Measurements from ENCODE around the gene LRMDA.

Gene LRMDA

GRCh38 chr10:75948583-75948982 lies 517.2 kb downstream of the LRMDA start:
- H3K4me3 ChIP-seq (ENCODE audit: low read length), result no peak overlapping the region
- H3K27ac ChIP-seq (ENCODE audit: low read length), result no peak overlapping the region
- no peaks in the 10 kb centered on the region for H3K4me1 ChIP-seq (ENCODE audit: control insufficient read depth, low read depth, low read length)
- no peaks in the 10 kb centered on the region for H3K27me3 ChIP-seq (ENCODE audit: control insufficient read depth, insufficient read depth, low read length)
- no peaks in the 10 kb centered on the region for H3K9me3 ChIP-seq (ENCODE audit: control insufficient read depth, low read depth, low read length)
- H3K36me3 ChIP-seq (ENCODE audit: control insufficient read depth, low read depth, low read length), result no peaks in the 10 kb centered on the region
- no peak overlapping the region for H3K9ac ChIP-seq (ENCODE audit: low read length)

GRCh38 chr10:75950307-75950706 lies 518.9 kb downstream of the LRMDA start:
- H3K27me3 ChIP-seq (ENCODE audit: control insufficient read depth, insufficient read depth, low read length), result no peaks in the 10 kb centered on the region
- H3K4me1 ChIP-seq (ENCODE audit: control insufficient read depth, low read depth, low read length), result no peaks in the 10 kb centered on the region
- no peak overlapping the region for H3K27ac ChIP-seq (ENCODE audit: low read length)
- no peaks in the 10 kb centered on the region for H3K9me3 ChIP-seq (ENCODE audit: control insufficient read depth, low read depth, low read length)
- H3K4me3 ChIP-seq (ENCODE audit: low read length), result no peak overlapping the region
- no peaks in the 10 kb centered on the region for H3K36me3 ChIP-seq (ENCODE audit: control insufficient read depth, low read depth, low read length)
- no peak overlapping the region for H3K9ac ChIP-seq (ENCODE audit: low read length)

GRCh38 chr10:75950997-75951589 lies 519.7 kb downstream of the LRMDA start:
- H3K27ac ChIP-seq (ENCODE audit: low read length), result no peak overlapping the region
- no peak overlapping the region for H3K4me3 ChIP-seq (ENCODE audit: low read length)
- H3K4me1 ChIP-seq (ENCODE audit: control insufficient read depth, low read depth, low read length), result no peaks in the 10 kb centered on the region
- no peak overlapping the region for H3K9ac ChIP-seq (ENCODE audit: low read length)
- no peaks in the 10 kb centered on the region for H3K9me3 ChIP-seq (ENCODE audit: control insufficient read depth, low read depth, low read length)
- H3K27me3 ChIP-seq (ENCODE audit: control insufficient read depth, insufficient read depth, low read length), result no peaks in the 10 kb centered on the region
- no peaks in the 10 kb centered on the region for H3K36me3 ChIP-seq (ENCODE audit: control insufficient read depth, low read depth, low read length)

- Histone ChIP-seq H3K27ac (ENCODE audit: low read length) (no peak overlapping the region), H3K27me3 (ENCODE audit: control insufficient read depth, insufficient read depth, low read length) (no peaks in the 10 kb centered on the region), H3K9ac (ENCODE audit: low read length) (no peak overlapping the region)
These were observed 520.2 kb downstream of the LRMDA start for GRCh38 chr10:75951627-75952026.

GRCh38 chr10:75952093-75952492 lies 520.7 kb downstream of the LRMDA start:
- H3K4me3 ChIP-seq (ENCODE audit: low read length), result no peak overlapping the region
- H3K27ac ChIP-seq (ENCODE audit: low read length), result no peak overlapping the region
- no peak overlapping the region for H3K9ac ChIP-seq (ENCODE audit: low read length)
- H3K27me3 ChIP-seq (ENCODE audit: control insufficient read depth, insufficient read depth, low read length), result no peaks in the 10 kb centered on the region
- no peaks in the 10 kb centered on the region for H3K4me1 ChIP-seq (ENCODE audit: control insufficient read depth, low read depth, low read length)
- H3K36me3 ChIP-seq (ENCODE audit: control insufficient read depth, low read depth, low read length), result no peaks in the 10 kb centered on the region
- no peaks in the 10 kb centered on the region for H3K9me3 ChIP-seq (ENCODE audit: control insufficient read depth, low read depth, low read length)

More at GRCh38 chr10:75951627-75952026, 520.2 kb downstream of the LRMDA start:
- H3K4me1 ChIP-seq (ENCODE audit: control insufficient read depth, low read depth, low read length), result no peaks in the 10 kb centered on the region
- no peak overlapping the region for H3K4me3 ChIP-seq (ENCODE audit: low read length)
- no peaks in the 10 kb centered on the region for H3K9me3 ChIP-seq (ENCODE audit: control insufficient read depth, low read depth, low read length)
- H3K36me3 ChIP-seq (ENCODE audit: control insufficient read depth, low read depth, low read length), result no peaks in the 10 kb centered on the region

GRCh38 chr10:75954486-75954885 lies 523.1 kb downstream of the LRMDA start:
- no peaks in the 10 kb centered on the region for H3K27me3 ChIP-seq (ENCODE audit: control insufficient read depth, insufficient read depth, low read length)
- no peaks in the 10 kb centered on the region for H3K4me1 ChIP-seq (ENCODE audit: control insufficient read depth, low read depth, low read length)
- H3K4me3 ChIP-seq (ENCODE audit: low read length), result no peak overlapping the region
- no peak overlapping the region for H3K27ac ChIP-seq (ENCODE audit: low read length)
- no peak overlapping the region for H3K9ac ChIP-seq (ENCODE audit: low read length)
- no peaks in the 10 kb centered on the region for H3K36me3 ChIP-seq (ENCODE audit: control insufficient read depth, low read depth, low read length)
- H3K9me3 ChIP-seq (ENCODE audit: control insufficient read depth, low read depth, low read length), result no peaks in the 10 kb centered on the region

- Histone ChIP-seq H3K27me3 (ENCODE audit: control insufficient read depth, insufficient read depth, low read length) (no peaks in the 10 kb centered on the region), H3K27ac (ENCODE audit: low read length) (no peak overlapping the region), H3K4me1 (ENCODE audit: control insufficient read depth, low read depth, low read length) (no peaks in the 10 kb centered on the region), H3K4me3 (ENCODE audit: low read length) (no peak overlapping the region), H3K9ac (ENCODE audit: low read length) (no peak overlapping the region), H3K9me3 (ENCODE audit: control insufficient read depth, low read depth, low read length) (no peaks in the 10 kb centered on the region), H3K36me3 (ENCODE audit: control insufficient read depth, low read depth, low read length) (no peaks in the 10 kb centered on the region)
These were observed 524.6 kb downstream of the LRMDA start for GRCh38 chr10:75955973-75956502.

- H3K9ac ChIP-seq (ENCODE audit: low read length), result no peak overlapping the region
- H3K9me3 ChIP-seq (ENCODE audit: control insufficient read depth, low read depth, low read length), result no peaks in the 10 kb centered on the region
- H3K27ac ChIP-seq (ENCODE audit: low read length), result no peak overlapping the region
- H3K27me3 ChIP-seq (ENCODE audit: control insufficient read depth, insufficient read depth, low read length), result no peaks in the 10 kb centered on the region
- H3K4me3 ChIP-seq (ENCODE audit: low read length), result no peak overlapping the region
- H3K4me1 ChIP-seq (ENCODE audit: control insufficient read depth, low read depth, low read length), result no peaks in the 10 kb centered on the region
- H3K36me3 ChIP-seq (ENCODE audit: control insufficient read depth, low read depth, low read length), result no peaks in the 10 kb centered on the region
These were observed 525.2 kb downstream of the LRMDA start for GRCh38 chr10:75956624-75957023.

GRCh38 chr10:75957314-75958120 lies 526.1 kb downstream of the LRMDA start:
- Histone ChIP-seq H3K9me3 (ENCODE audit: control insufficient read depth, low read depth, low read length) (no peaks in the 10 kb centered on the region), H3K9ac (ENCODE audit: low read length) (no peak overlapping the region), H3K36me3 (ENCODE audit: control insufficient read depth, low read depth, low read length) (no peaks in the 10 kb centered on the region), H3K27ac (ENCODE audit: low read length) (no peak overlapping the region), H3K4me3 (ENCODE audit: low read length) (no peak overlapping the region), H3K4me1 (ENCODE audit: control insufficient read depth, low read depth, low read length) (no peaks in the 10 kb centered on the region), H3K27me3 (ENCODE audit: control insufficient read depth, insufficient read depth, low read length) (no peaks in the 10 kb centered on the region)

GRCh38 chr10:75959209-75959608 lies 527.8 kb downstream of the LRMDA start:
- Histone ChIP-seq H3K36me3 (ENCODE audit: control insufficient read depth, low read depth, low read length) (no peaks in the 10 kb centered on the region), H3K27ac (ENCODE audit: low read length) (no peak overlapping the region), H3K4me3 (ENCODE audit: low read length) (no peak overlapping the region), H3K27me3 (ENCODE audit: control insufficient read depth, insufficient read depth, low read length) (no peaks in the 10 kb centered on the region), H3K9ac (ENCODE audit: low read length) (no peak overlapping the region), H3K9me3 (ENCODE audit: control insufficient read depth, low read depth, low read length) (no peaks in the 10 kb centered on the region), H3K4me1 (ENCODE audit: control insufficient read depth, low read depth, low read length) (no peaks in the 10 kb centered on the region)

GRCh38 chr10:75959912-75960311 lies 528.5 kb downstream of the LRMDA start:
- Histone ChIP-seq H3K4me3 (ENCODE audit: low read length) (no peak overlapping the region), H3K27me3 (ENCODE audit: control insufficient read depth, insufficient read depth, low read length) (no peaks in the 10 kb centered on the region), H3K27ac (ENCODE audit: low read length) (no peak overlapping the region), H3K9me3 (ENCODE audit: control insufficient read depth, low read depth, low read length) (no peaks in the 10 kb centered on the region), H3K9ac (ENCODE audit: low read length) (no peak overlapping the region), H3K4me1 (ENCODE audit: control insufficient read depth, low read depth, low read length) (no peaks in the 10 kb centered on the region), H3K36me3 (ENCODE audit: control insufficient read depth, low read depth, low read length) (no peaks in the 10 kb centered on the region)
